BJ (cell line): Measurements from ENCODE around the gene KCNQ2. TPM values are rescaled to one million over a fixed set of nuclear protein-coding genes. Genes with fewer than 3 reads are reported as not detected.

Experiments
- CTCF ChIA-PET: fragments of 350-600 bp; formaldehyde crosslinking; extraction: SDS; loops from one replicate; lab custom pipeline; 2021; ENCODE audit warnings: antibody characterized with exemption, inconsistent platforms; lab: Yijun Ruan, JAX
- POLR2A ChIA-PET: fragments of 300-600 bp; sonication (Branson Sonifier 250); formaldehyde crosslinking; extraction: SDS; loops from one replicate; lab custom pipeline; 2021; ENCODE audit warnings: antibody characterized with exemption; lab: Charles Lee
- DNase-seq: peaks from one replicate; pipeline ENCODE4 v3.0.0-alpha.2; 2011; ENCODE audit warnings: low read depth
- H3K27me3 ChIP-seq: 2 replicates; pipeline ENCODE4 v1.6.0; 2011; ENCODE audit warnings: low read length; ENCODE audit not compliant: control insufficient read depth, insufficient read depth
- H3K36me3 ChIP-seq: 2 replicates; pipeline ENCODE4 v1.5.1; 2011; ENCODE audit warnings: low read length; ENCODE audit not compliant: control insufficient read depth, insufficient read depth
- H3K4me3 ChIP-seq: 2 replicates; pipeline ENCODE4 v1.5.1; 2011; ENCODE audit warnings: low read depth, mild to moderate bottlenecking, control low read depth, low read length
- CTCF ChIP-seq: IDR thresholded peaks from 2 replicates; pipeline ENCODE4 v1.5.1; 2011; ENCODE audit warnings: low read depth, mild to moderate bottlenecking, control low read depth, inconsistent platforms, low read length, moderate library complexity; ENCODE audit not compliant: insufficient read depth
- polyA plus RNA-seq: library from polyadenylated mRNA; depleted of rRNA; stranded (reverse); fragments of >200 nt; gene quantifications from 2 replicates; pipeline ENCODE4 v1.2.3, GENCODE V29; 2011

The KCNQ2 gene
- polyA plus RNA-seq, 1 experiment, result not detected

- TF ChIP-seq CTCF, result no peak
- POLR2A ChIA-PET, result no interaction called here
Observed at GRCh38 chr20:63378626-63379025, 93.8 kb downstream of the KCNQ2 start.

GRCh38 chr20:63377951-63378381, 94.5 kb downstream of the KCNQ2 start:
- no peak for TF ChIP-seq CTCF
- ChIA-PET POLR2A (no interaction called here), CTCF (interaction anchor here (1.4 to 7.6 kb wide), 3 partner anchors 69 to 323 kb away, joined by 3 to 107 read pairs (median 4); no protein-coding TSS in a partner anchor)
- Histone ChIP-seq H3K4me3 (no peak overlapping the region), H3K27me3 (peaks cover 6% of the 10 kb centered on the region; the same call in 1 of the 2 replicates), H3K36me3 (no peaks in the 10 kb centered on the region)
- no peak for DNase-seq

More at GRCh38 chr20:63378626-63379025, 93.8 kb downstream of the KCNQ2 start:
- Histone ChIP-seq H3K27me3 (peaks cover 6% of the 10 kb centered on the region; the same call in 1 of the 2 replicates), H3K4me3 (no peak overlapping the region), H3K36me3 (no peaks in the 10 kb centered on the region)
- CTCF ChIA-PET, result interaction anchor here (0.7 to 7.6 kb wide), 3 partner anchors 70 to 195 kb away, joined by 3 to 107 read pairs (median 4); no protein-coding TSS in a partner anchor
- no peak for DNase-seq

GRCh38 chr20:63377256-63377941, 95.1 kb downstream of the KCNQ2 start:
- CTCF ChIA-PET, result interaction anchor here (1.2 to 7.6 kb wide), 4 partner anchors 69 to 322 kb away, joined by 3 to 107 read pairs (median 4); no protein-coding TSS in a partner anchor
- H3K27me3 ChIP-seq, result peaks cover 6% of the 10 kb centered on the region; the same call in 1 of the 2 replicates
- H3K36me3 ChIP-seq, result no peaks in the 10 kb centered on the region
- POLR2A ChIA-PET, result no interaction called here
- no peak for DNase-seq
- TF ChIP-seq CTCF, result no peak
- no peak overlapping the region for H3K4me3 ChIP-seq

- DNase-seq, result no peak
- ChIA-PET CTCF (interaction anchor here (1.2 to 7.6 kb wide), 3 partner anchors 68 to 321 kb away, joined by 3 to 107 read pairs (median 3); no protein-coding TSS in a partner anchor), POLR2A (no interaction called here)
- TF ChIP-seq CTCF, result no peak
- Histone ChIP-seq H3K36me3 (no peaks in the 10 kb centered on the region), H3K27me3 (peaks cover 7% of the 10 kb centered on the region; the same call in 1 of the 2 replicates), H3K4me3 (no peak overlapping the region)
Observed at GRCh38 chr20:63376283-63377250, 95.9 kb downstream of the KCNQ2 start.
